ENCODE measurements around the gene SLC30A3.

DNA sequence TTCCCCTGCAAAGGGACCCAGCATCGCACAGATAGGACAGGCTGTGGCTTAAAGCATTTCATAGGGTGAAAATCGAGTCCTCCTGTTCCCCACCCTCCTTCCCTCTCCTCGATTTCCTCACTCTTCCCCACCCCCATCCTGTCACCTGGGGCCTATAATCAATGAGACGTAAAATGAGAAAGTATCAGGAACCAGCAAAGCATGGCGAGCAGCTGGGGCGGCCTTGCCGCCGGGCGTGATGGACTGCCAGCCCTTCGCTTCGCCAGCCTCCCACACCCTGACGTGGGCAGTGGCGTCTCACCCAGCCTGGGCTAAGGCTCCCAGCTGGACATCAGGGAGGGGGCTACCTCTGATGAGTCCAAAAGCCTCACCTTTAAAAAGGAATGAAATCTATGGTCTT lies 11.1 kb downstream of the SLC30A3 start:
- no peak for TF ChIP-seq POLR2A (IDR thresholded peaks at IDR 0.05)
- TF ChIP-seq, protein P1, sequence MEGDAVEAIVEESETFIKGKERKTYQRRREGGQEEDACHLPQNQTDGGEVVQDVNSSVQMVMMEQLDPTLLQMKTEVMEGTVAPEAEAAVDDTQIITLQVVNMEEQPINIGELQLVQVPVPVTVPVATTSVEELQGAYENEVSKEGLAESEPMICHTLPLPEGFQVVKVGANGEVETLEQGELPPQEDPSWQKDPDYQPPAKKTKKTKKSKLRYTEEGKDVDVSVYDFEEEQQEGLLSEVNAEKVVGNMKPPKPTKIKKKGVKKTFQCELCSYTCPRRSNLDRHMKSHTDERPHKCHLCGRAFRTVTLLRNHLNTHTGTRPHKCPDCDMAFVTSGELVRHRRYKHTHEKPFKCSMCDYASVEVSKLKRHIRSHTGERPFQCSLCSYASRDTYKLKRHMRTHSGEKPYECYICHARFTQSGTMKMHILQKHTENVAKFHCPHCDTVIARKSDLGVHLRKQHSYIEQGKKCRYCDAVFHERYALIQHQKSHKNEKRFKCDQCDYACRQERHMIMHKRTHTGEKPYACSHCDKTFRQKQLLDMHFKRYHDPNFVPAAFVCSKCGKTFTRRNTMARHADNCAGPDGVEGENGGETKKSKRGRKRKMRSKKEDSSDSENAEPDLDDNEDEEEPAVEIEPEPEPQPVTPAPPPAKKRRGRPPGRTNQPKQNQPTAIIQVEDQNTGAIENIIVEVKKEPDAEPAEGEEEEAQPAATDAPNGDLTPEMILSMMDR (IDR thresholded peaks at IDR 0.05): no peak

Measured in testis (tissue), 2 donors.